Ovary (tissue), 3 donors: ENCODE measurements around the gene ZNF653.

ENCODE experiments used
- CTCF ChIP-seq, 3 donors: fragments of 450-650 bp in 2 of 3; fragments of 200-600 bp in 1 of 3; IDR thresholded peaks; one replicate each; pipeline versions ENCODE4 v1.5.1 to v1.8.0; 2016 to 2022; ENCODE audit warnings: antibody characterized with exemption in 3 of 3, mild to moderate bottlenecking in 1 of 3
- POLR2A ChIP-seq: fragments of 450-650 bp; IDR thresholded peaks from one replicate; pipeline ENCODE4 v1.6.1; 2017; ENCODE audit warnings: antibody characterized with exemption, mild to moderate bottlenecking, moderate library complexity
- donor health status: DM: no; HTN: no; CAD: no.

DNA sequence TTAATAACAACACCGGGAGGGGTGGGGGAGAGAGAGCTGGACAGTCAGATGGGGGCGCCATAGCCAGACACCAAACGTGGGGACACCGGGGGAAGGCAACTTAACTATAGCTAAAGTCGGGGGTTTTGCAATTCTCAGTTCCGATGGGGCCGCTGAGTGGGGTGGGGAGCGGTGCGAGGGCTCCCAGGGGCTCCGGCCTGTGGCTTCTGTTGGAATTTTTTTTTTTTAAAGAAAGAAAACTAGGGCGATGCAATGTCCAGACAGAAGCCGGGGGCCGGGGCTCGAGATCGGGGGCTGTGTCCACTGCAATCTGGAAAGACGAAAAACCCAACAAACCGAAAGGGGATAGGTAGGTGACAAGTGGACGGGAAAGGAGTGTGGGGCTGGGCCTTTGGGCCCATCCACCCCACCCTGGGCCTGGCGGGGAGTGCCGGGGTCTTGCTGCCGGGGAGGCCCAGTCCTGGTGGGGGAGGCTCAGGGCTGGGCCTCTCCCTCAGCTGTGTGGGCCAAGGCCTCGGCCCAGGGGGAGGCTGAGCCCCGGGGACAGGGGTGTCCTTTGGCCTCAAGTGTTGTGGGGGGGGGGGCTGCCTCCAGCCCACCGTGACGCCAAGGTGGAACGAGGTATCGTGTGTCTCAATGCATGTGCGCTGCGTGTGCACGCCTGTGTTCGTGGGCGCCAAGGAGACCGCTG lies 52.9 kb downstream of the ZNF653 start:
- TF ChIP-seq CTCF (IDR thresholded peaks at IDR 0.05) (no peak), POLR2A (no peak)
